Epithelial cell of proximal tubule (primary cell): ENCODE data around the gene MOCS2. TPM values are rescaled to one million over a fixed set of nuclear protein-coding genes. Genes with fewer than 3 reads are reported as not detected.

Source experiments
- DNase-seq: peaks from one replicate; pipeline ENCODE4 v3.0.0-alpha.2; 2011; ENCODE audit warnings: low read depth
- H3K4me3 ChIP-seq: 2 replicates; pipeline ENCODE4 v1.5.1; 2011; ENCODE audit warnings: low read depth, mild to moderate bottlenecking, low read length
- CTCF ChIP-seq: conservative IDR thresholded peaks from 2 replicates; pipeline ENCODE4 v1.5.1; 2012; ENCODE audit warnings: low read depth, mild to moderate bottlenecking, low read length
- total RNA-seq: library from RNA; depleted of rRNA; stranded (reverse); fragments of >200 nt; gene quantifications from 2 replicates; pipeline ENCODE4 v1.2.3, GENCODE V29; 2015

The MOCS2 gene
- total RNA-seq: 35.5 and 39.8 TPM in 2 replicates

- no peak for DNase-seq
- no peak for TF ChIP-seq CTCF
- peak within 1 kb of the TSS; percentile 73 for H3K4me3 ChIP-seq
Measured at GRCh38 chr5:53109443-53110127, at the start of gene MOCS2. MOCS2 (minus strand) TSS chr5:53109757; CDS start chr5:53107174, 2,583 bp downstream.

GRCh38 chr5:53151713-53152458, 42.3 kb upstream of the MOCS2 start:
- H3K4me3 ChIP-seq: no peak overlapping the region
- no peak for TF ChIP-seq CTCF
- DNase-seq: peak; percentile 42

GRCh38 chr5:53133020-53133419, 23.5 kb upstream of the MOCS2 start:
- no peak for TF ChIP-seq CTCF
- H3K4me3 ChIP-seq: no peak overlapping the region
- DNase-seq: no peak

- no peak for TF ChIP-seq CTCF
- H3K4me3 ChIP-seq: no peak overlapping the region
- DNase-seq: no peak
Measured at GRCh38 chr5:53130266-53130665, 20.7 kb upstream of the MOCS2 start.

- no peak overlapping the region for H3K4me3 ChIP-seq
- no peak for TF ChIP-seq CTCF
- no peak for DNase-seq
Measured at GRCh38 chr5:53128481-53128880, 18.9 kb upstream of the MOCS2 start.

GRCh38 chr5:53127107-53127506, 17.6 kb upstream of the MOCS2 start:
- H3K4me3 ChIP-seq: no peak overlapping the region
- TF ChIP-seq CTCF: no peak
- no peak for DNase-seq
